HL-60 (cell line): ENCODE measurements around the gene MOB1B.

Source experiments
- GABPA ChIP-seq: IDR thresholded peaks from 2 replicates; pipeline ENCODE4 v1.6.1; 2012; ENCODE audit warnings: low read depth
- POLR2AphosphoS5 ChIP-seq: IDR thresholded peaks from 2 replicates; pipeline ENCODE4 v1.6.1; 2012; ENCODE audit warnings: low read depth
- SPI1 ChIP-seq: IDR thresholded peaks from 2 replicates; pipeline ENCODE4 v1.6.1; 2012; ENCODE audit warnings: low read depth, mild to moderate bottlenecking, borderline replicate concordance
- TF ChIP-seq, protein P1 (sequence below): IDR thresholded peaks from one replicate; pipeline ENCODE4 v1.5.1; 2011; ENCODE audit warnings: low read length, control low read depth, inconsistent platforms; ENCODE audit not compliant: insufficient read depth
- TF ChIP-seq, protein P2 (sequence below): IDR thresholded peaks from 2 replicates; pipeline ENCODE4 v1.6.1; 2012; ENCODE audit warnings: low read depth; ENCODE audit not compliant: insufficient replicate concordance

DNA sequence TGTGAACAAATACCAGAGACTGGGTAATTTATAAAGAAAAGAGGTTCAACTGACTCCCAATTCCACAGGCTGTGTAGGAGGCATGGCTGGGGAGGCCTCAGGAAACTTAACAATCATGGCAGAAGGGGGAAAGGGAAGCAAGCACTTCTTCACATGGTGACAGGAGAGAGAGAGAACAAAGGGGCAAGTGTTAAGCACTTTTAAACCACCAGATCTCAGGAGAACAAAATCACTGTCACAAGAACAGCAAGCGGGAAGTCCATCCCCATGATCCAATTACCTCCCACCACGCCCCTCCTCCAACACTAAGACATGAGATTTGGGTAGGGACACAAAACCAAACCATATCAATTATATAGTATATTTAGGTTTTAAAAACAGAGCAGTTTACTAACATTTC, 30.8 kb downstream of the MOB1B start:
- TF ChIP-seq POLR2AphosphoS5 (no peak), SPI1 (no peak), GABPA (no peak)
- TF ChIP-seq, protein P1, sequence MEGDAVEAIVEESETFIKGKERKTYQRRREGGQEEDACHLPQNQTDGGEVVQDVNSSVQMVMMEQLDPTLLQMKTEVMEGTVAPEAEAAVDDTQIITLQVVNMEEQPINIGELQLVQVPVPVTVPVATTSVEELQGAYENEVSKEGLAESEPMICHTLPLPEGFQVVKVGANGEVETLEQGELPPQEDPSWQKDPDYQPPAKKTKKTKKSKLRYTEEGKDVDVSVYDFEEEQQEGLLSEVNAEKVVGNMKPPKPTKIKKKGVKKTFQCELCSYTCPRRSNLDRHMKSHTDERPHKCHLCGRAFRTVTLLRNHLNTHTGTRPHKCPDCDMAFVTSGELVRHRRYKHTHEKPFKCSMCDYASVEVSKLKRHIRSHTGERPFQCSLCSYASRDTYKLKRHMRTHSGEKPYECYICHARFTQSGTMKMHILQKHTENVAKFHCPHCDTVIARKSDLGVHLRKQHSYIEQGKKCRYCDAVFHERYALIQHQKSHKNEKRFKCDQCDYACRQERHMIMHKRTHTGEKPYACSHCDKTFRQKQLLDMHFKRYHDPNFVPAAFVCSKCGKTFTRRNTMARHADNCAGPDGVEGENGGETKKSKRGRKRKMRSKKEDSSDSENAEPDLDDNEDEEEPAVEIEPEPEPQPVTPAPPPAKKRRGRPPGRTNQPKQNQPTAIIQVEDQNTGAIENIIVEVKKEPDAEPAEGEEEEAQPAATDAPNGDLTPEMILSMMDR: no peak
- TF ChIP-seq, protein P2, sequence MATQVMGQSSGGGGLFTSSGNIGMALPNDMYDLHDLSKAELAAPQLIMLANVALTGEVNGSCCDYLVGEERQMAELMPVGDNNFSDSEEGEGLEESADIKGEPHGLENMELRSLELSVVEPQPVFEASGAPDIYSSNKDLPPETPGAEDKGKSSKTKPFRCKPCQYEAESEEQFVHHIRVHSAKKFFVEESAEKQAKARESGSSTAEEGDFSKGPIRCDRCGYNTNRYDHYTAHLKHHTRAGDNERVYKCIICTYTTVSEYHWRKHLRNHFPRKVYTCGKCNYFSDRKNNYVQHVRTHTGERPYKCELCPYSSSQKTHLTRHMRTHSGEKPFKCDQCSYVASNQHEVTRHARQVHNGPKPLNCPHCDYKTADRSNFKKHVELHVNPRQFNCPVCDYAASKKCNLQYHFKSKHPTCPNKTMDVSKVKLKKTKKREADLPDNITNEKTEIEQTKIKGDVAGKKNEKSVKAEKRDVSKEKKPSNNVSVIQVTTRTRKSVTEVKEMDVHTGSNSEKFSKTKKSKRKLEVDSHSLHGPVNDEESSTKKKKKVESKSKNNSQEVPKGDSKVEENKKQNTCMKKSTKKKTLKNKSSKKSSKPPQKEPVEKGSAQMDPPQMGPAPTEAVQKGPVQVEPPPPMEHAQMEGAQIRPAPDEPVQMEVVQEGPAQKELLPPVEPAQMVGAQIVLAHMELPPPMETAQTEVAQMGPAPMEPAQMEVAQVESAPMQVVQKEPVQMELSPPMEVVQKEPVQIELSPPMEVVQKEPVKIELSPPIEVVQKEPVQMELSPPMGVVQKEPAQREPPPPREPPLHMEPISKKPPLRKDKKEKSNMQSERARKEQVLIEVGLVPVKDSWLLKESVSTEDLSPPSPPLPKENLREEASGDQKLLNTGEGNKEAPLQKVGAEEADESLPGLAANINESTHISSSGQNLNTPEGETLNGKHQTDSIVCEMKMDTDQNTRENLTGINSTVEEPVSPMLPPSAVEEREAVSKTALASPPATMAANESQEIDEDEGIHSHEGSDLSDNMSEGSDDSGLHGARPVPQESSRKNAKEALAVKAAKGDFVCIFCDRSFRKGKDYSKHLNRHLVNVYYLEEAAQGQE: no peak
